T-cell (primary cell): Measurements from ENCODE around the gene AGPAT2. TPM values are rescaled to one million over a fixed set of nuclear protein-coding genes. Genes with fewer than 3 reads are reported as not detected.

Source experiments
- ATAC-seq, 4 experiments: fragments of 200-7000 bp in 3 of 4; fragments of 150-1000 bp in 1 of 4; cut with Tn5 transposase; replicated peaks in 1 of 4; 1 replicate in 3 of 4; 2 replicates in 1 of 4; pipeline ENCODE4 v1.10.0; 2021; ENCODE audit warnings: moderate library complexity in 3 of 4, mild to moderate bottlenecking in 2 of 4, moderate number of reproducible peaks in 1 of 4
- CTCF ChIA-PET, 2 donors: fragments of 300-600 bp; sonication (Branson Sonifier 250); formaldehyde crosslinking; loops; one replicate each; lab custom pipeline; 2022; ENCODE audit warnings: antibody characterized with exemption in 2 of 2; lab: Charles Lee
- POLR2A ChIA-PET, 2 donors: fragments of 300-600 bp; sonication (Branson Sonifier 250); formaldehyde crosslinking; loops; one replicate each; lab custom pipeline; 2022; ENCODE audit warnings: antibody characterized with exemption in 2 of 2; lab: Charles Lee
- DNase-seq, 35 experiments: peaks; one replicate each; pipeline versions ENCODE4 v3.0.0 to v3.0.0-alpha.2; 2013 to 2023
- H3K27ac ChIP-seq: one replicate; pipeline ENCODE4 v1.5.1; 2013; ENCODE audit warnings: low read length
- H3K27me3 ChIP-seq, 2 experiments: replicated peaks in 1 of 2; 1 replicate in 1 of 2; 2 replicates in 1 of 2; pipeline versions ENCODE4 v1.6.1 to v1.7.0; 2013; ENCODE audit warnings: low read length in 1 of 2, mixed read lengths in 1 of 2; ENCODE audit not compliant: control insufficient read depth in 2 of 2, insufficient read depth in 2 of 2; ENCODE audit errors: extremely low read depth in 1 of 2
- H3K36me3 ChIP-seq, 2 donors: 1 replicate in 1 of 2; 2 replicates in 1 of 2; pipeline versions ENCODE4 v1.6.1 to v1.7.0; 2013; ENCODE audit warnings: low read length in 1 of 2; ENCODE audit not compliant: control insufficient read depth in 2 of 2, insufficient read depth in 1 of 2; ENCODE audit errors: extremely low read depth in 1 of 2
- H3K4me1 ChIP-seq, 2 experiments: 1 replicate in 1 of 2; 2 replicates in 1 of 2; pipeline versions ENCODE4 v1.6.1 to v1.7.0; 2013; ENCODE audit warnings: low read length in 2 of 2, mixed read lengths in 1 of 2; ENCODE audit not compliant: insufficient read depth in 2 of 2, control insufficient read depth in 1 of 2; ENCODE audit errors: extremely low read depth in 1 of 2
- H3K4me3 ChIP-seq, 2 donors: 1 replicate in 1 of 2; 2 replicates in 1 of 2; pipeline versions ENCODE4 v1.5.1 to v1.7.0; 2013; ENCODE audit warnings: mild to moderate bottlenecking in 2 of 2, low read length in 1 of 2, moderate library complexity in 1 of 2; ENCODE audit not compliant: control insufficient read depth in 1 of 2; ENCODE audit errors: extremely low read depth in 1 of 2
- H3K9me3 ChIP-seq: 2 replicates; pipeline ENCODE4 v1.7.0; 2013
- H3K27ac Mint-ChIP-seq, 2 donors: one replicate each; pipeline ENCODE4 v1.8.0; 2020 to 2021; ENCODE audit warnings: mild to moderate bottlenecking in 2 of 2, mixed read lengths in 2 of 2
- H3K27me3 Mint-ChIP-seq, 2 donors: one replicate each; pipeline ENCODE4 v1.8.0; 2021 to 2022; ENCODE audit warnings: mixed read lengths in 2 of 2
- H3K36me3 Mint-ChIP-seq: one replicate; pipeline ENCODE4 v1.8.0; 2021; ENCODE audit warnings: mixed read lengths
- H3K4me1 Mint-ChIP-seq, 3 donors: one replicate each; pipeline ENCODE4 v1.8.0; 2020 to 2022; ENCODE audit warnings: mixed read lengths in 3 of 3, mild to moderate bottlenecking in 1 of 3
- H3K4me3 Mint-ChIP-seq, 3 donors: one replicate each; pipeline ENCODE4 v1.8.0; 2020 to 2022; ENCODE audit warnings: mild to moderate bottlenecking in 3 of 3, mixed read lengths in 3 of 3, moderate library complexity in 3 of 3
- H3K9me3 Mint-ChIP-seq, 3 donors: one replicate each; pipeline ENCODE4 v1.8.0; 2020 to 2022; ENCODE audit warnings: mixed read lengths in 3 of 3
- WGBS: methylation state at CpG from one replicate; pipeline ENCODE4 v1.1.5; 2013; ENCODE audit warnings: missing lambda C conversion rate; ENCODE audit not compliant: insufficient coverage; 5-methylcytosine and 5-hydroxymethylcytosine counted together
- total RNA-seq, 35 experiments: library from RNA in 6 of 35; stranded (reverse) in 6 of 35; fragments of 120-200 nt in 1 of 35; gene quantifications; one replicate each; pipeline versions ENCODE4 v1.2.1 to v1.2.4 and lab custom pipeline; 2013 to 2026

AGPAT2 gene
- total RNA-seq, 5 donors from 2014 or later (not counting 1 experiment from before 2014, with no cell fraction given): 6.5 to 13.0 (median 12.1) TPM

DNA sequence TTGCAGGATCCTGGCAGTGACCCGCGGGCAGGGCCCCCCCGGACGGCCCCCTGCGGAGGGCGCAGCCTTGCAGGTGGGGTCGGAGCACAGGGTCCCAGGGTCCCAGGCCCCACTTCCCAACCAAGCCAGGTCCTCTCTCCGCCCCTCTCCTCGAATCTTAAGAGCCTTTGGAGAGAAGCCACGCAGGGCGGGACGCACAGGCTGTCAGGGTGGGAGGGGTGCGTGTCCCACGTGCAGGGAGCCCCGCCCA lies 43.0 kb downstream of the AGPAT2 start:
- ATAC-seq: peak in 1 of 4 experiments; percentile 98
- H3K27ac ChIP-seq: no peak overlapping the region
- peak in 8 of 35 experiments; percentile 46 to 76 (median 64) for DNase-seq
- WGBS: 0% methylated on average over 6 of the region's 15 CpGs
- no peaks in the 10 kb centered on the region for H3K36me3 ChIP-seq
- H3K27me3 ChIP-seq: peaks cover 0 to 76% of the 10 kb centered on the region in 2 experiments
- H3K9me3 ChIP-seq: no peaks in the 10 kb centered on the region
- peak overlapping the region in 1 of 2 donors; percentile 6 for H3K4me3 ChIP-seq
- H3K36me3 Mint-ChIP-seq: no peaks in the 10 kb centered on the region
- ChIA-PET CTCF (interaction anchor here in 1 of 2 donors (0.7 kb wide), 1 partner anchor 57 kb away, joined by 3 read pairs; no protein-coding TSS in a partner anchor), POLR2A (no interaction called here)
- H3K27ac Mint-ChIP-seq: no peak overlapping the region
- peaks cover 8 to 31% of the 10 kb centered on the region in 2 donors for H3K27me3 Mint-ChIP-seq
- no peaks in the 10 kb centered on the region for H3K9me3 Mint-ChIP-seq
- peaks cover 0 to 7% (median 0%) of the 10 kb centered on the region in 3 donors for H3K4me1 Mint-ChIP-seq
- H3K4me1 ChIP-seq: peaks cover 2 to 20% of the 10 kb centered on the region in 2 experiments
- H3K4me3 Mint-ChIP-seq: no peak overlapping the region

DNA sequence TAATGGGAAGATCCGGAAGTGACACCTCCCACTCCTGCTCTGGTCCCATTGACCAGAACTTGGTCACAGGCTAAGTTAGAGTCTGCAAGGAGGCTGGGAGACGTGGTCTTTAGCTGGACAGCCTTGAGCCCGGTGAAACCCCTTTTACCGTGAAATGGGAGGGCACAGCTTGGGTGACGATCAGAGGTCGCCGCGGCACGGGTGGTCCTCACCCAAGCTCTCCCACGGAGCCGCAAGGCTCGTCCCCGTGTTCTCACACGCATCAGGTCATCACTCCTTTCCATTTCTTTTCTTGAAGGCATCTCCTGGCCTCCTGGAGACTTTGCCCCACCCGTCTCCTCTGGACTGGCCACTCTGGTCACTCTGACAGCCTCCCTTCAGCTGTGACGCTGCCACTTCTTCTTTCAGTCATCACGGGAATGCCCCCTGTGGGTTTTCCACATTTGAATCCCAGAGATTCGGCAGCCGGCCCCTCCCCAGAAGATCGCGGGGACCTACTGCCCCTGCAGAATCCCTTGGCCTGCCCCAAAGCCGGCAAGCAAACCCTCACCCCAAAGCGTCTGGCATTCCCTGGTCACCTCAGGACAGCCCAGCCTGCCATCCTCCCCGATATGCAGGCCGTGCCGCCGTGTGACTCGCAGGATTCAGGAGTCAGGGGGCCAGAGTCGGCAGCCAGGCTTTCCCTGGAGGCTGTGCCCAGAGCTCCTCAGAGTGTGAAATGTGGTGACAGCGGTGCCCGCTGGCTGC lies 43.5 kb downstream of the AGPAT2 start:
- Histone ChIP-seq H3K9me3 (no peaks in the 10 kb centered on the region), H3K27me3 (peaks cover 0 to 71% of the 10 kb centered on the region in 2 experiments), H3K4me3 (peak overlapping the region in 1 of 2 donors; percentile 6), H3K36me3 (no peaks in the 10 kb centered on the region), H3K27ac (no peak overlapping the region), H3K4me1 (peaks cover 2 to 20% of the 10 kb centered on the region in 2 experiments)
- peaks cover 0 to 7% (median 0%) of the 10 kb centered on the region in 3 donors for H3K4me1 Mint-ChIP-seq
- no peak overlapping the region for H3K27ac Mint-ChIP-seq
- ChIA-PET POLR2A (no interaction called here), CTCF (interaction anchor here in 1 of 2 donors (0.7 kb wide), 2 partner anchors 57 to 647 kb away, joined by 3 to 4 read pairs; no protein-coding TSS in a partner anchor)
- H3K9me3 Mint-ChIP-seq: no peaks in the 10 kb centered on the region
- no peak for ATAC-seq
- H3K27me3 Mint-ChIP-seq: peaks cover 7 to 27% of the 10 kb centered on the region in 2 donors
- H3K36me3 Mint-ChIP-seq: no peaks in the 10 kb centered on the region
- 39% methylated on average over 31 of the region's 31 CpGs for WGBS
- no peak overlapping the region for H3K4me3 Mint-ChIP-seq
- DNase-seq: no peak

GRCh38 chr9:136642439-136642921 lies 44.8 kb downstream of the AGPAT2 start:
- Mint-ChIP-seq H3K36me3 (no peaks in the 10 kb centered on the region), H3K27me3 (peaks cover 5 to 20% of the 10 kb centered on the region in 2 donors), H3K4me3 (no peak overlapping the region), H3K9me3 (no peaks in the 10 kb centered on the region), H3K4me1 (peaks cover 0 to 7% (median 0%) of the 10 kb centered on the region in 3 donors), H3K27ac (no peak overlapping the region)
- ChIA-PET CTCF (interaction anchor here in 1 of 2 donors (0.7 kb wide), 1 partner anchor 78 kb away, joined by 6 read pairs; no protein-coding TSS in a partner anchor), POLR2A (no interaction called here)
- DNase-seq: no peak
- H3K4me1 ChIP-seq: peaks cover 2 to 20% of the 10 kb centered on the region in 2 experiments
- H3K36me3 ChIP-seq: no peaks in the 10 kb centered on the region
- no peak overlapping the region for H3K27ac ChIP-seq
- no peaks in the 10 kb centered on the region for H3K9me3 ChIP-seq
- H3K4me3 ChIP-seq: no peak overlapping the region
- ATAC-seq: no peak
- peaks cover 0 to 61% of the 10 kb centered on the region in 2 experiments for H3K27me3 ChIP-seq
- WGBS: 86% methylated on average over 1 of the region's 7 CpGs

- no peaks in the 10 kb centered on the region for H3K36me3 ChIP-seq
- Mint-ChIP-seq H3K36me3 (no peaks in the 10 kb centered on the region), H3K9me3 (no peaks in the 10 kb centered on the region), H3K4me3 (no peak overlapping the region), H3K4me1 (peaks cover 0 to 7% (median 0%) of the 10 kb centered on the region in 3 donors), H3K27ac (no peak overlapping the region), H3K27me3 (peaks cover 0 to 13% of the 10 kb centered on the region in 2 donors)
- no peaks in the 10 kb centered on the region for H3K9me3 ChIP-seq
- DNase-seq: no peak
- POLR2A ChIA-PET: no interaction called here
- H3K27me3 ChIP-seq: peaks cover 0 to 51% of the 10 kb centered on the region in 2 experiments
- CTCF ChIA-PET: no interaction called here
- WGBS: 91% methylated on average over 23 of the region's 32 CpGs
- no peak for ATAC-seq
- no peak overlapping the region for H3K27ac ChIP-seq
- H3K4me3 ChIP-seq: no peak overlapping the region
- peaks cover 0 to 16% of the 10 kb centered on the region in 2 experiments for H3K4me1 ChIP-seq
Measured at GRCh38 chr9:136640171-136641111, 46.8 kb downstream of the AGPAT2 start.

DNA sequence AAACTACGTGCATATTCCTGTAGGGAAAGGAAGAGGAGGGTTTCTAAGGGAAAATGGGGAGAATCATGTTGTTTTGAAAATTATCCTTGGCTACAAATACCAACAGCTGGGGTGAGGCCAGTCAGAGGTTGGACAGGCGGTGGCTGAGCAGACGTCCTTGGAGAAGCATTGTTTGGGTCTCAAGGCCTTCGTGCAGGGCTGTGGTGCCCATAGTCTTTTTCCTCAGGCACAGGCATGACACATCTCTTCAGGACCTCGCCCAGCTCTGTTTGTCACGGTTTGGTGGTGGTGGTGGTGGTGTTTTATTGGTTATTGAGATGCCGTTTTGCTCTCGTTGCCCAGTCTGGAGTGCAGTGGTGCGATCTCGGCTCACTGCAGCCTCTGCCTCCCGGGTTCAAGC lies 52.4 kb downstream of the AGPAT2 start:
- ATAC-seq (no peak), DNase-seq (no peak)
- Histone ChIP-seq H3K36me3 (no peaks in the 10 kb centered on the region), H3K4me1 (peaks cover 0 to 27% of the 10 kb centered on the region in 2 experiments), H3K27ac (no peak overlapping the region), H3K27me3 (peaks cover 0 to 20% of the 10 kb centered on the region in 2 experiments), H3K4me3 (no peak overlapping the region), H3K9me3 (no peaks in the 10 kb centered on the region)
- 96% methylated on average over 8 of the region's 11 CpGs for WGBS
- Mint-ChIP-seq H3K9me3 (no peaks in the 10 kb centered on the region), H3K27me3 (peaks cover 0 to 6% of the 10 kb centered on the region in 2 donors), H3K4me1 (peaks cover 0 to 3% (median 0%) of the 10 kb centered on the region in 3 donors), H3K36me3 (no peaks in the 10 kb centered on the region), H3K4me3 (no peak overlapping the region), H3K27ac (no peak overlapping the region)
- ChIA-PET CTCF (no interaction called here), POLR2A (interaction anchor here in 1 of 2 donors (0.6 kb wide), 1 partner anchor 659 kb away, joined by 3 read pairs; no protein-coding TSS in a partner anchor)
